Chondrocyte (in vitro differentiated cells): ENCODE data around the gene ITGA3. TPM values are rescaled to one million over a fixed set of nuclear protein-coding genes. Genes with fewer than 3 reads are reported as not detected.
A peak's percentile ranks its signal among the peaks of the same experiment; 100 is the strongest.

ENCODE experiments used
- DNase-seq: peaks from one replicate; pipeline ENCODE4 v3.0.0; 2021; ENCODE audit warnings: mixed read lengths, low spot score
- H3K27ac Mint-ChIP-seq: one replicate; pipeline ENCODE4 v1.8.0; 2021; ENCODE audit warnings: mild to moderate bottlenecking, moderate library complexity, mixed read lengths; ENCODE audit not compliant: unreplicated experiment
- H3K27me3 Mint-ChIP-seq: 2 replicates; pipeline ENCODE4 v1.8.0; 2021; ENCODE audit warnings: low read depth, mixed read lengths
- H3K36me3 Mint-ChIP-seq: 2 replicates; pipeline ENCODE4 v1.8.0; 2021; ENCODE audit warnings: low read depth, mixed read lengths
- H3K4me1 Mint-ChIP-seq: 2 replicates; pipeline ENCODE4 v1.8.0; 2021; ENCODE audit warnings: low read depth, mild to moderate bottlenecking, mixed read lengths
- H3K4me3 Mint-ChIP-seq: one replicate; pipeline ENCODE4 v1.8.0; 2021; ENCODE audit warnings: mild to moderate bottlenecking, moderate library complexity, mixed read lengths; ENCODE audit not compliant: unreplicated experiment
- H3K9me3 Mint-ChIP-seq: 2 replicates; pipeline ENCODE4 v1.8.0; 2021; ENCODE audit warnings: low read depth, mixed read lengths
- total RNA-seq: library from RNA; stranded (reverse); gene quantifications from 3 replicates; pipeline ENCODE4 v1.2.1, GENCODE V29; 2021
- TF ChIP-seq, protein P1 (sequence below): fragments of 200-600 bp; sonication (generic); IDR thresholded peaks from 2 replicates; pipeline ENCODE4 v1.5.0; 2021; ENCODE audit warnings: antibody characterized with exemption, mild to moderate bottlenecking, moderate library complexity

Gene ITGA3
- total RNA-seq, 1 donor from 2014 or later, result 216 TPM

DNA sequence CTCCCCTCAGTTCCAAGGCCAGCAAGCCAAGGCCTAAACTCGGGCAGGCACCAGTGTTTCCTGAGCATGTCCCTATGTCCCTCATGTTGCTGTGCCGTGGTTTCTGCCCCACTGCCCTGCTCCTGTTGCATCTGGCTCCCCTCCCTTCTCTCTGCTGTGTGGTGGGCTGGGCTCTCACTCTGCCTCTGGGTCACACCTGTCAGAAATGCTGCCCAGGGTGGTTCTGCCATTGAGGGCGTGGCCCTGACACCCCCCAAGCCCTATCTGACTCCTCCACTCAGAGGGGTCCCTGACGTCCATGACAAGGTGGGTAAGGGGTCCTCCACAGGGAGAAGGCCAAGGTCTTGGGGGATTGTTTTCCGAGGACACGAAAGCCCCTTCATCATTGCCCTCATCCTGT lies 9.2 kb upstream of the ITGA3 start:
- TF ChIP-seq, protein P1, sequence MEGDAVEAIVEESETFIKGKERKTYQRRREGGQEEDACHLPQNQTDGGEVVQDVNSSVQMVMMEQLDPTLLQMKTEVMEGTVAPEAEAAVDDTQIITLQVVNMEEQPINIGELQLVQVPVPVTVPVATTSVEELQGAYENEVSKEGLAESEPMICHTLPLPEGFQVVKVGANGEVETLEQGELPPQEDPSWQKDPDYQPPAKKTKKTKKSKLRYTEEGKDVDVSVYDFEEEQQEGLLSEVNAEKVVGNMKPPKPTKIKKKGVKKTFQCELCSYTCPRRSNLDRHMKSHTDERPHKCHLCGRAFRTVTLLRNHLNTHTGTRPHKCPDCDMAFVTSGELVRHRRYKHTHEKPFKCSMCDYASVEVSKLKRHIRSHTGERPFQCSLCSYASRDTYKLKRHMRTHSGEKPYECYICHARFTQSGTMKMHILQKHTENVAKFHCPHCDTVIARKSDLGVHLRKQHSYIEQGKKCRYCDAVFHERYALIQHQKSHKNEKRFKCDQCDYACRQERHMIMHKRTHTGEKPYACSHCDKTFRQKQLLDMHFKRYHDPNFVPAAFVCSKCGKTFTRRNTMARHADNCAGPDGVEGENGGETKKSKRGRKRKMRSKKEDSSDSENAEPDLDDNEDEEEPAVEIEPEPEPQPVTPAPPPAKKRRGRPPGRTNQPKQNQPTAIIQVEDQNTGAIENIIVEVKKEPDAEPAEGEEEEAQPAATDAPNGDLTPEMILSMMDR, result no peak
- peak; percentile 63 for DNase-seq
- no peak overlapping the region for H3K4me3 Mint-ChIP-seq
- H3K9me3 Mint-ChIP-seq, result no peaks in the 10 kb centered on the region
- no peak overlapping the region for H3K27ac Mint-ChIP-seq
- peaks cover 57% of the 10 kb centered on the region for H3K4me1 Mint-ChIP-seq
- H3K27me3 Mint-ChIP-seq, result no peaks in the 10 kb centered on the region
- H3K36me3 Mint-ChIP-seq, result no peaks in the 10 kb centered on the region

DNA sequence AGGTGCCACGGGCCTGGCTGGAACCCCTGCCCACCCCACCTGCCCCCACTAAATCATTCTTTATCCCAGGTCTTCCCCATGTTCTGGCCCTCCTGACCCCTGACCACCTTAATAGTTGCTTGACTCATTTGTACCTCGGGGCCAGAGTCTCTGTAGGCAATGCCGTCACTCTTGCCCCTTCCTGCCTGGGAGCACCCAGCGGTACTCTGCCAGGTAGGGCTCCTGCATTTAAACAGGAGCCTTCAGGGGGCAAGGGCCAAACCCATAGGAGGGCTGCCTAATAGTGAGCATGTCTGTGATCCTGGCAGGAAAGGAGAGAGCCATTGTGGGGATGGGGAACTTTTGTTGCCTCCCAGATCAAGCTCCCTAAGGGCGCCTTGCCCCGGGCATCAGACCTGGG lies 8.8 kb upstream of the ITGA3 start:
- peaks cover 62% of the 10 kb centered on the region for H3K4me1 Mint-ChIP-seq
- no peak overlapping the region for H3K4me3 Mint-ChIP-seq
- no peaks in the 10 kb centered on the region for H3K27me3 Mint-ChIP-seq
- TF ChIP-seq, protein P1, result no peak
- DNase-seq, result peak; percentile 38
- H3K27ac Mint-ChIP-seq, result peak overlapping the region; percentile 81
- no peaks in the 10 kb centered on the region for H3K9me3 Mint-ChIP-seq
- H3K36me3 Mint-ChIP-seq, result no peaks in the 10 kb centered on the region

DNA sequence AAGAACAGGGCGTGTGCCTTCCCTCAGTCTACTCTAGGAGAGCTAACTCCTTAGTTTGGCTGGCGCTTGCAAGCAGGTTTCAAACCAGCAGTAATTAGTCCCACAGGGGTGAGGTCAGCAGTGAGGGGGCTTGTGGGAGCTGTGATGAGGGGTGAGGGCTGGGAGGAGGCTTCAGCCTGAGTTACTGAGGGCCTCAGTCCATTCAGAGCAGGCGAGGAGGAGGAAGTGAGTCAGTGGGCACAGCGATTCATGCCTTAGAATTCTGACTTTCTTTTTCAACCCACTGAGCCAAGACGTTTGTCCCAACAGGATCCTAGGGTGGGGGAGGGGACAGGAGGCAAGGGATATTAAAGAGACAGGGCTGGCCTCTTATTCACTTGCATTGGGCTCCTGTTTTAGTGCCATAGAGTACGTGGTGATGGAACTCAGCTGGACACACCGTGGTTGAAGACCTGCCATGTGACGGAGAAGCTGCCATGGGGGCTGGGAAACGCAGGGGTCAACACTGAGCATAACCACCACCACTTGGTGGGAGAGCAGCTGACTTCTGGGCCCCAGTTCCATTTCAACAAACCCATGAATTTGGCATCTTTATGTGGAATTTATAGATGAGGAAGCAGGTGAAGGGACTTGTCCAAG lies 8.3 kb upstream of the ITGA3 start:
- H3K4me3 Mint-ChIP-seq, result no peak overlapping the region
- peak overlapping the region; percentile 81 for H3K27ac Mint-ChIP-seq
- H3K36me3 Mint-ChIP-seq, result no peaks in the 10 kb centered on the region
- H3K9me3 Mint-ChIP-seq, result no peaks in the 10 kb centered on the region
- TF ChIP-seq, protein P1, result no peak
- DNase-seq, result peak; percentile 37
- peaks cover 67% of the 10 kb centered on the region for H3K4me1 Mint-ChIP-seq
- no peaks in the 10 kb centered on the region for H3K27me3 Mint-ChIP-seq

DNA sequence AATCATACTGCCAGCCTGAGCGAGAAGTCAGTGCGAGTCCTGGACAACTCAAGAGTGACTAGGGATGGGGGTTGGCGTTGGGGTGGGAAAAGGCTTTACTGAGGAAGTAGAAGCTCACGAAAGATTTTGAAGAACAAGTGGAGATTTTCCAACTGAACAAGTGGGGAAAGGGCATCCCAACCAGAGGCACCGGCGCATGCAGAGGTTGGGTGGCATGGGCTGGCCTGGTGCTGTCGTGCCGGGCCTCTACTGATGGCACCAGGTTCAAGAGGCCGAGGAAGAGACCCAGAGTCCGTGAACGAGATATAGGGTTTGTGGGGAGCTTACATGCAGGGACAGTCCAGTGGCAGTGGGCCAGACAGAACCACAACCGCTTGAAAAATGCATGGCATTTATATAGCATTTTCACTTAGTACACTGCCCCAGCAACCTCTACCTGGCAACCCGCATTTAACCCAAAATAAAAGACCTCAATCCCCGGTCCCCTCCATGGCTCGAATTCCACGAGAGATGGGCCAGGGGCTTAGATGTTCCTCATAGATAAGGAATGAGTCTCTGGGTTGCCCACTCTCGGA lies 7.7 kb upstream of the ITGA3 start:
- Mint-ChIP-seq H3K4me1 (peaks cover 68% of the 10 kb centered on the region), H3K27ac (no peak overlapping the region)

DNA sequence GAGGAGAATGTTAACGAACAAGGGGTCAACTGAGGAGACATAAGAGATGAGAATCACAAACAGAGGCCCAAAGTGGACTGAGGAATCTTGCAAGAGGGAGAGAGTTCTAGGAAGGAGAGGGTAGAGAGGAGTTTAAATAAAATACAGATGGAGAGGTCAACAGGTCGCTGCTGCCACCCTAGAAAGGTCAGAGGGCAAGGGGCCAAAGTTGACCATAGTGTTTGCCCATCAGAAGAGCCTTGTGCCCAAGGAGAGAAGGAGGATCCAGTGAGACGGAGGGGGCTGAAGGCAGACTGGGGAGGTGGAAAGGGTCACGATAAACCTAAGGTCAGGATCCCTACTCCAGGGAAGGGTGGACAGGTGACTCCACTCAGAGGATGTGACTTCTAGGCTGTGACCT lies 6.9 kb upstream of the ITGA3 start:
- Mint-ChIP-seq H3K27ac (no peak overlapping the region), H3K4me3 (no peak overlapping the region), H3K36me3 (no peaks in the 10 kb centered on the region), H3K27me3 (no peaks in the 10 kb centered on the region), H3K9me3 (no peaks in the 10 kb centered on the region), H3K4me1 (peaks cover 68% of the 10 kb centered on the region)
- TF ChIP-seq, protein P1, result no peak
- DNase-seq, result peak; percentile 29

More for the DNA sequence above, 7.7 kb upstream of the ITGA3 start:
- no peak overlapping the region for H3K4me3 Mint-ChIP-seq
- H3K27me3 Mint-ChIP-seq, result no peaks in the 10 kb centered on the region
- TF ChIP-seq, protein P1, result no peak
- H3K36me3 Mint-ChIP-seq, result no peaks in the 10 kb centered on the region
- DNase-seq, result peak; percentile 54
- H3K9me3 Mint-ChIP-seq, result no peaks in the 10 kb centered on the region
